ENCODE results near the gene SINHCAF.
"Not testable (repeated sequence)": the region's sequence is repeated elsewhere in the genome, so short reads cannot be mapped to it uniquely, and the experiment has no call there.

The SINHCAF gene

GRCh38 chr12:31257784-31258183, 68.2 kb downstream of the SINHCAF start:
- Histone ChIP-seq H3K18ac (ENCODE audit: low read depth in 1 of 2, low read length in 2 of 2) (no peak overlapping the region), H3K27ac (ENCODE audit: low read length, poor library complexity, severe bottlenecking) (no peak overlapping the region), H2BK5ac (ENCODE audit: low read depth, low read length, poor library complexity, severe bottlenecking) (no peak overlapping the region), H3K4me3 (ENCODE audit: insufficient read depth in 1 of 2, low read depth in 1 of 2, low read length in 2 of 2) (no peak overlapping the region), H4K91ac (ENCODE audit: low read length) (no peak overlapping the region), H2BK12ac (ENCODE audit: low read length in 2 of 2) (no peak overlapping the region), H3K14ac (ENCODE audit: low read length in 2 of 2) (no peak overlapping the region), H2AK5ac (ENCODE audit: low read length, severe bottlenecking) (no peak overlapping the region), H2AFZ (ENCODE audit: low read depth, low read length) (no peak overlapping the region), H3K36me3 (ENCODE audit: control insufficient read depth in 1 of 2, insufficient read depth in 2 of 2, low read depth in 1 of 2, low read length in 2 of 2) (no peaks in the 10 kb centered on the region), H2BK120ac (ENCODE audit: low read depth, low read length) (no peak overlapping the region), H3K9ac (ENCODE audit: low read length) (no peak overlapping the region), H3K4ac (ENCODE audit: low read depth in 1 of 2, low read length in 2 of 2) (no peak overlapping the region), H3K27me3 (ENCODE audit: control insufficient read depth in 1 of 2, insufficient read depth in 1 of 2, low read length in 2 of 2) (peaks cover 0 to 8% of the 10 kb centered on the region in 2 experiments), H3K9me3 (ENCODE audit: control insufficient read depth, low read length) (no peaks in the 10 kb centered on the region), H4K8ac (ENCODE audit: low read length) (no peak overlapping the region), H2BK15ac (ENCODE audit: low read depth, poor library complexity, severe bottlenecking) (no peak overlapping the region), H3K4me2 (ENCODE audit: low read length, poor library complexity, severe bottlenecking) (no peak overlapping the region), H3K23ac (ENCODE audit: low read length in 2 of 2) (no peak overlapping the region), H3K79me1 (replicated peaks; ENCODE audit: low read length, poor library complexity, severe bottlenecking) (no peaks in the 10 kb centered on the region), H3K4me1 (ENCODE audit: control insufficient read depth, insufficient read depth, low read depth, low read length) (no peaks in the 10 kb centered on the region)
- WGBS = 75% methylated on average over 4 of the region's 6 CpGs
- no peak for DNase-seq

GRCh38 chr12:31251707-31252611, 74.0 kb downstream of the SINHCAF start:
- H2BK120ac ChIP-seq (ENCODE audit: low read depth, low read length); H3K23ac ChIP-seq (ENCODE audit: low read length in 2 of 2); H2AFZ ChIP-seq (ENCODE audit: low read depth, low read length); H3K4me1 ChIP-seq (ENCODE audit: control insufficient read depth, insufficient read depth, low read depth, low read length); H4K8ac ChIP-seq (ENCODE audit: low read length); H3K4ac ChIP-seq (ENCODE audit: low read depth in 1 of 2, low read length in 2 of 2); H3K4me2 ChIP-seq (ENCODE audit: low read length, poor library complexity, severe bottlenecking); H3K79me1 ChIP-seq (replicated peaks; ENCODE audit: low read length, poor library complexity, severe bottlenecking); H3K18ac ChIP-seq (ENCODE audit: low read depth in 1 of 2, low read length in 2 of 2); DNase-seq; H3K4me3 ChIP-seq (ENCODE audit: insufficient read depth in 1 of 2, low read depth in 1 of 2, low read length in 2 of 2); H3K9me3 ChIP-seq (ENCODE audit: control insufficient read depth, low read length); H2BK5ac ChIP-seq (ENCODE audit: low read depth, low read length, poor library complexity, severe bottlenecking); H3K14ac ChIP-seq (ENCODE audit: low read length in 2 of 2); H3K36me3 ChIP-seq (ENCODE audit: control insufficient read depth in 1 of 2, insufficient read depth in 2 of 2, low read depth in 1 of 2, low read length in 2 of 2); H4K91ac ChIP-seq (ENCODE audit: low read length); H2BK15ac ChIP-seq (ENCODE audit: low read depth, poor library complexity, severe bottlenecking); H2BK12ac ChIP-seq (ENCODE audit: low read length in 2 of 2); H3K27ac ChIP-seq (ENCODE audit: low read length, poor library complexity, severe bottlenecking); H2AK5ac ChIP-seq (ENCODE audit: low read length, severe bottlenecking): not testable (repeated sequence)
- H3K27me3 ChIP-seq (ENCODE audit: control insufficient read depth in 1 of 2, insufficient read depth in 1 of 2, low read length in 2 of 2) = peaks cover 9 to 19% of the 10 kb centered on the region in 2 experiments
- 87% methylated on average over 30 of the region's 34 CpGs for WGBS
- H3K9ac ChIP-seq (ENCODE audit: low read length) = peak overlapping the region; percentile 51

- Histone ChIP-seq H3K14ac (ENCODE audit: low read length in 2 of 2) (no peak overlapping the region), H2AK5ac (ENCODE audit: low read length, severe bottlenecking) (no peak overlapping the region), H3K36me3 (ENCODE audit: control insufficient read depth in 1 of 2, insufficient read depth in 2 of 2, low read depth in 1 of 2, low read length in 2 of 2) (no peaks in the 10 kb centered on the region), H3K27ac (ENCODE audit: low read length, poor library complexity, severe bottlenecking) (no peak overlapping the region), H3K4me3 (ENCODE audit: insufficient read depth in 1 of 2, low read depth in 1 of 2, low read length in 2 of 2) (no peak overlapping the region), H2BK12ac (ENCODE audit: low read length in 2 of 2) (no peak overlapping the region), H3K27me3 (ENCODE audit: control insufficient read depth in 1 of 2, insufficient read depth in 1 of 2, low read length in 2 of 2) (peaks cover 9 to 19% of the 10 kb centered on the region in 2 experiments), H4K8ac (ENCODE audit: low read length) (no peak overlapping the region), H2BK120ac (ENCODE audit: low read depth, low read length) (no peak overlapping the region), H3K4me2 (ENCODE audit: low read length, poor library complexity, severe bottlenecking) (no peak overlapping the region), H3K4ac (ENCODE audit: low read depth in 1 of 2, low read length in 2 of 2) (no peak overlapping the region), H3K18ac (ENCODE audit: low read depth in 1 of 2, low read length in 2 of 2) (no peak overlapping the region), H3K4me1 (ENCODE audit: control insufficient read depth, insufficient read depth, low read depth, low read length) (peaks cover 5% of the 10 kb centered on the region), H2AFZ (ENCODE audit: low read depth, low read length) (no peak overlapping the region), H4K91ac (ENCODE audit: low read length) (no peak overlapping the region), H2BK15ac (ENCODE audit: low read depth, poor library complexity, severe bottlenecking) (no peak overlapping the region), H3K9me3 (ENCODE audit: control insufficient read depth, low read length) (no peaks in the 10 kb centered on the region), H3K79me1 (replicated peaks; ENCODE audit: low read length, poor library complexity, severe bottlenecking) (no peaks in the 10 kb centered on the region), H2BK5ac (ENCODE audit: low read depth, low read length, poor library complexity, severe bottlenecking) (no peak overlapping the region), H3K23ac (ENCODE audit: low read length in 2 of 2) (peak overlapping the region in 1 of 2 experiments; percentile 14), H3K9ac (ENCODE audit: low read length) (no peak overlapping the region)
- WGBS = 74% methylated on average over 4 of the region's 6 CpGs
- no peak for DNase-seq
These were observed 75.8 kb downstream of the SINHCAF start for GRCh38 chr12:31250179-31250578.

- no peak overlapping the region for H4K8ac ChIP-seq (ENCODE audit: low read length)
- DNase-seq = no peak
- no peak overlapping the region for H3K23ac ChIP-seq (ENCODE audit: low read length in 2 of 2)
These were observed 76.6 kb downstream of the SINHCAF start for GRCh38 chr12:31249356-31249755.

More at GRCh38 chr12:31249356-31249755, 76.6 kb downstream of the SINHCAF start:
- Histone ChIP-seq H2AK5ac (ENCODE audit: low read length, severe bottlenecking) (no peak overlapping the region), H2BK12ac (ENCODE audit: low read length in 2 of 2) (no peak overlapping the region), H3K79me1 (replicated peaks; ENCODE audit: low read length, poor library complexity, severe bottlenecking) (no peaks in the 10 kb centered on the region), H4K91ac (ENCODE audit: low read length) (no peak overlapping the region), H3K27me3 (ENCODE audit: control insufficient read depth in 1 of 2, insufficient read depth in 1 of 2, low read length in 2 of 2) (peaks cover 9 to 19% of the 10 kb centered on the region in 2 experiments), H2BK120ac (ENCODE audit: low read depth, low read length) (no peak overlapping the region), H2BK5ac (ENCODE audit: low read depth, low read length, poor library complexity, severe bottlenecking) (no peak overlapping the region), H3K4ac (ENCODE audit: low read depth in 1 of 2, low read length in 2 of 2) (no peak overlapping the region), H3K27ac (ENCODE audit: low read length, poor library complexity, severe bottlenecking) (no peak overlapping the region), H3K14ac (ENCODE audit: low read length in 2 of 2) (no peak overlapping the region), H3K4me3 (ENCODE audit: insufficient read depth in 1 of 2, low read depth in 1 of 2, low read length in 2 of 2) (no peak overlapping the region), H2AFZ (ENCODE audit: low read depth, low read length) (no peak overlapping the region), H2BK15ac (ENCODE audit: low read depth, poor library complexity, severe bottlenecking) (no peak overlapping the region), H3K18ac (ENCODE audit: low read depth in 1 of 2, low read length in 2 of 2) (no peak overlapping the region), H3K9ac (ENCODE audit: low read length) (no peak overlapping the region), H3K4me2 (ENCODE audit: low read length, poor library complexity, severe bottlenecking) (no peak overlapping the region), H3K9me3 (ENCODE audit: control insufficient read depth, low read length) (no peaks in the 10 kb centered on the region), H3K36me3 (ENCODE audit: control insufficient read depth in 1 of 2, insufficient read depth in 2 of 2, low read depth in 1 of 2, low read length in 2 of 2) (no peaks in the 10 kb centered on the region), H3K4me1 (ENCODE audit: control insufficient read depth, insufficient read depth, low read depth, low read length) (peaks cover 5% of the 10 kb centered on the region)
- 81% methylated on average over 3 of the region's 3 CpGs for WGBS
